EL (cell line): ENCODE measurements around the gene DIPK1C.

ENCODE experiments used
- DNase-seq: peaks from one replicate; pipeline ENCODE4 v3.0.0-alpha.2; 2016

The DIPK1C gene

DNA sequence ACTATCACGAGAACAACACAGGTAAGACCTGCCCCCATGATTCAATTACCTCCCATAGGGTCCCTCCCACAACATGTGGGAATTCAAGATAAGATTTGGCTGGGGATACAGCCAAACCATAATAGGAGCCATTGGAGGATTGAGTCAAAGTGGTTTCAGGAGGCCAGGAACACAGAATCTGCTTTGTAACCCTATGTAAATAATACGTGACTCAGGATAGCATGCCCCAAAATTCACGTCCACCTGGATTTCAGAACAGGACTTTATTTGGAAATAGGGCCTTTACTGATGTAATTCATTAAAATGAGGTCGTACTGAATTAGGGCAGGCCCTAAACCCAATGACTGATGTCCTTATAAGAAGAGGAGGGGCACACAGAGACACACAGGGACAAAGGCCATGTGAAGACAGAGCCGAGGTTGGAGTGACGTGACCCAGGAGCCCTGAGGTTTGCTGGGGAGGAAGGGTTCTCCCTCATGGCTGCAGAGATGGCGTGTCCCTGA is 23.1 kb upstream of the DIPK1C start:
- no peak for DNase-seq

DNA sequence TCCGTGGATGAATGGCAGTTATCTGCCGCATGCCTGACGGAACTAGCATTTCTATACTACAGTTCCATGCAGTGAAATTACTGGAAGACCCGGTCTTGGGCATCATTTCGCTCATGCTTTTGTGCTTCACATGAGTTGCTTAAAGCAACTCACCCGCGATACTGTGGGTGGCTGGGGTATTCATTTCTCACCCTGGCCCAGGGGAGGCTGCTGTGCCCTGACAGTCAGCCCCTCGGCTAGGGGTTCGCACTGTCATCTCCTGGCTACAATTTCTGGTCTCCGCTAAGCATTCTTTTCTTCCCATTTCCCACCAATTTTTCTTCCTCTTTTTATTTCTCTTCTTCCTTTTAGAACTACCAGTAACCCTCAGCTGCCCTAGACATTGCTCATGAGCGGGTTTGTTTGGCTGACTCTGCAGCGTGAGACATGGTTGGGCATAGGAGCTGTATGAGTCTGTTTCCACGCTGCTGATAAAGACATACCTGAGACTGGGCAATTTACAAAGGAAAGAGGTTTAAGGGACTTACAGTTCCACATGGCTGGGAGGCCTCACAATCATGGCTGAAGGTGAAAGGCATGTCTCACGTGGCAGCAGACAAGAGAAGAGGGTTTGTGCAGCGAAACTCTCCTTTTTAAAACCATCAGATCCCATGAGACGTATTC is 22.5 kb upstream of the DIPK1C start:
- no peak for DNase-seq

DNA sequence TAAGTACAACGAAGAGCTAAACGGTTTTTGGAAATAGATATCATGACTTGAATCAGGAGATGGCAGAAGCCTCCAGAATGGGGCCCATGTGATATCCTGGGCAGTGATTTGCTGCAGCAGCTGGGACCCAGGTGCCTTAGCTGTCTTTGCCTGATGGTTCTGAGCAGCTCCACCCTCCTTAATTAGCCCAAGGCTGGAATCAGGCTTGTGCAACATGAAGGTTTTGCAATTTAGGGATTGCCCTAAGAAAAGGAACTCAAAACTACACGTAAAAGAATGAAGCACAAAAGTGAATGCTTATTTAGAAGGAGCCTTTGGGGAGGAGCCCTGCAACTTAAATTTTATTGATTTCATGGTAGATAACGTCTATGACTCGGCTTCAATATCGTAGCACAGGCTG is 21.8 kb upstream of the DIPK1C start:
- no peak for DNase-seq

DNA sequence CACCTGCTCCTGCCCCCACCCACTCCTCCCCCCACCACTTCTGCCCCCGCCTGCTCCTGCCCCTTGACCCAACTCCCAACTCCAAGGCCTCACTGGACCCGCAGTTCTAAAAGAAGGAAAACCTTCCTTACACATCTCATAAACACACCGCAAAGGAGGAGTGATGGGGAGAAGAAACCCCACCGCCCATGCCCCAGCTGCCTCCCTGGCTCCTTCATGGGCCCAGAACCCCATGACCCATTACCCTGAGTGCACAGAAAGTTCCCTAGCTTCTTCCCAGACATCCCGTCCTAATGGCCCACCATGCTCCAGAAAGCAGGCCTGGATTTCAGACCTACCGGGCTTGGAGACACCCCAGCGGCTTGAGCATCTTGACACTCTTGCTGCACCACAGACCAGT is 21.2 kb upstream of the DIPK1C start:
- no peak for DNase-seq

DNA sequence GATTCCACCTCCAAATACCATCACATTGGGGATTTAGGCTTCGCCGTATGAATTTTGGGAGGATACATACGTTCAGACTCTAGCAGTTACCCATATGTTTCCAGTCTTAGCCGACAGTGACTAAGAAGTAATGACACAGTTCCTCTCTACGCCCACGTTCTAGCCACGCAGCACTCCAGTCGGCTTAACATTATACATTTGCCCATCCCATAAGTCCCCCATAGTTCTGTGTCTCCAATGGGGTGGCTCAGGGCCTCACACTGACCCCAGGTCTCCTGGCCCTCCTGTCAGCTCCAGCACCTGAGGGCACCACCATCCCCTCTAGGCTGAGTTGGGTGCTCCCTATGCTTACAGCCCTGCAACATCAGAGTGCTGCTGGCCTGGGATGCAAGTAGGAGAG is 20.7 kb upstream of the DIPK1C start:
- DNase-seq, result no peak

DNA sequence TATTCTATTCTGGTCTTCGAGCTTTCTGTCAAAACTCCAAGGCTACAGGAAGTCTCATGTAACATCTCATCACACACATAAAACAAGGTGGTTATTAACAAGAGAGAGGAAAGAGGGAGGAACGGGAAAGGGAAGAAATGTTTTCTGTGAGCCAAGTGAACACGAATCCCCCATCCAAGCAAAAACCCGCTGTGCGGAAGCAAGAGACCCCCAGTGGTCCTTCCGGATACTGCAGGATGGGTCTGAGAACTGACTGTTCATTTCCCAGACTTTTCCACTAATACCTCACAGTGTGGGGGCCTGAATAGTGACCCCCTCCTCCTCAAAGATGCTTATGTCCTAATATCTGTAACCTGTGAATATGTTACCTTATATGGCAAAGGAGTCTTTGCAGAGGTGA is 19.0 kb upstream of the DIPK1C start:
- DNase-seq, result no peak

DNA sequence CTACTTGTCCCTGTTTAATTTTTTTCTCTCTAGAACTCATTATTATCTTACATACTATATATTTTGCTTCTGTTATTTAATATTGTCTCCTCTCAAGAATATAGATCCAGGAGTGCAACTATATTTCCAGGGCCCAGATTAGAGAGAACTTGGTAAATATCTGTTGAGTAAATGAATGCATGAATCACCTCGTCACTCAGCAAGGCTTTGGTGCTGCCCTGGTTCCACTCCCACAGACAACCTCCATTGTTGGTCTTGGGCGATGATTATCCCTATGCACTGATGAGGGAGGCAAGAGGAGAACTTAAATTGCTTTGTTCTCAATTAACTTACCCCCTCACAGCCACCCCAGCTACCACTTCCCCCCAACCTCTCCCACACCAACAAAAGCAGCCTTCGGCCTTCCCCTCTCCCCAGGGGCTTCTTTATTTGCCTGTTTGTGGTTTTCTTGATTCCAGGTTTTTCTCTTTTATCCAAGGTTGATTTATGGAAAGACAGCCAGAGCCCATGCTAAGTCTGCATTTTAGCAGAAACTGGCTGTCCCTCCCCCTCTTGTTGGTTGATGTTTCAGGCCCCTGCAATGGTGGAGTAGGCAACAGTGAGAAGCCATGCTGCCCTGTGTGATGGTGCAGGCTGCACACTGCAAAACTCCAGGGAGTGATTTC is 17.0 kb upstream of the DIPK1C start:
- DNase-seq, result no peak

DNA sequence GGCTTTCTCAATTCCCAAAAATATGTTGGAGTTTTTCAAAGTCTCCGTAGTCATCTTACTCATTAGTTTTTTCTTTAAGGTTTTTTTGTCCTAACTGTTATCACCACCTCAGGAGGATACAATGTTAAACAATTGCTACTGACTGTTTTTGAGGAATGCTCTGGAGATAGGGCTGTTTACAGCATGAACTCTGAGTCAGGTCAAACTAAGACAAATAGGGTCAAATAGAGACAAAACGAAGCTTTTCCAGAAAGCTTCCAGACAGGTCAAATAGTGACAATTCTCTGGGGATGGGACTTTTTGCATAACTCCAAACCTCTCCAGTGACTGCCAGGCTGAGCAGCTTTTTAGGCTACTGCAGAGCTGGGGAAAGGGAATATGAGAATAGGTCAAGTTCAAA is 15.2 kb upstream of the DIPK1C start:
- DNase-seq, result no peak

DNA sequence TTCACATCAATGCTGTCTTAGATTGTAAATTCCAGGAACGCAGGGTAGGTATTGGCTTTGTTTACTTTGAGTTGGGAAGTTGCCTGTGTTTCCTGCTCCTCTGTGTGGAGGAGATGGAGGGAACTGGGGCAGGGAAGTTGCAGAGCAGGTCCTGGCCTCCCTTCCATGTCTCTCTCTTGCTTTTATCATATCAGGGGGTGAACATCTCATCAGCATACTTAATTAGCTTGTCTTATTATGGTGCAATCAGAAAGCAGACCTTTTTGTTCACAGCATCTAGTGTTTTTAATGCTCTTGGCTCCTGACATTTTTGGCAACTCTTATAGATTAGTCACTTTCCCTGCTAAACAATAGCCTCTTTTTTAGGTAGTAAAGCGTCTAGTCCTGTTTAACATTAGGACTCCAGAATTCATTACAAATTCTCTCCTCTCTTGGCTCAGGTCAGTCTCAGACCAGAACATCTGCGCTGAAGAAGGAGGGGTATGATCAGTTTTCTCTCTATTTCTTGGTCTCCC is 11.5 kb upstream of the DIPK1C start:
- no peak for DNase-seq

DNA sequence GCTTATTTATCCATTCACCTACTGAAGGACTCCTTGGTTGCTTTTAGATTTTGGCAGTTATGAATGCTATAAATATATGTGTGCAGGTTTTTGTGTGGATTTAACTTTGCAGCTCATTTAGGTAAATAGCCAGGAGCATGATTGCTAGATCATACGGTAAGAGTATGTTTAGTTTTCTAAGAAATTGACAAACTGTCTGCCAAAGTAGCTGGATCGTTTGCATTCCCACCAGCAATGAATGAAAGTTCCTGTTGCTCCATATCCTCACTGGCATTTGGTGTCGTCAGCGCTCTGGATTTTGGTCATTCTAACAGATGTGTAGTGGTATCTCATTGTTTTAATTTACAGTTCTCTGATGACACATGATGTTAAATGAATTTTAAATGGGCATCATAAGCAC is 8.7 kb upstream of the DIPK1C start:
- no peak for DNase-seq

DNA sequence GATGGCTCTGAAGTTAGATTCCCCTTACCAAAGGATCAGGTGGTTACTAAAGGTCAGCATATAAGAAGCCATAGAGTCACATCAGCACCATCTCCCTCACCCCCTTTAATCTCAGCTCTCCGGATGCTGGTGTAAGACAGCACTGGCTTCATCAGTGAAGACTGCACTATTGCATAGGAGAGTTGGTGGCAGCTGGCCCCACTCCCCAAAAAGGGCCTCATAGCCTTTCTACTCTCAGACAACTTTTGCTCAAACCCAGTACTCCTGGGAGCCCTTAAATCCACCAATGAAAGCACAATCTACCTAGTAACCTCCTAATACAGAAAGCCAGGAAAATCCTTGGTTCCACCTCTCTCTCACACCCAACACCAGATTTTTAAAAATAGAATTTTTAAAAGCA is 6.9 kb upstream of the DIPK1C start:
- no peak for DNase-seq

DNA sequence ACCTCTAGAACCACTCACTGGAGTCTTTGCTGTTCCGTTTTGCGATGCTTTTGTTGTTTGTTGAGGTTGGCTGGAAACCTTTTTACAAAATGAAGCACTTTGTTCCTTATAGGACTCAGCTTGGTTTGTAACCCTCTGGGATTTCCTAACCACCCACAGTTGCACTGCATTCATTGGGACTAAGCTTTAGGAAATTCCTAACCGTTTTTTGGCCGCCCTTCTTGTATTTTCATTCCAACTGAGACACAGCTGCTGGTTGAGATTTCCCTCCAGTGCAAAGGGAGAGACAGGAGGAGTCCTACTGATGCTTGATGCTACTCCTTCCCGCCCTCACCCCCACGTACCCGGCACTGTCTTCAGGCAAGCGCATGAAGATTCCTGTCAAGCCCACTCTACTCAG is 6.1 kb upstream of the DIPK1C start:
- DNase-seq, result no peak

DNA sequence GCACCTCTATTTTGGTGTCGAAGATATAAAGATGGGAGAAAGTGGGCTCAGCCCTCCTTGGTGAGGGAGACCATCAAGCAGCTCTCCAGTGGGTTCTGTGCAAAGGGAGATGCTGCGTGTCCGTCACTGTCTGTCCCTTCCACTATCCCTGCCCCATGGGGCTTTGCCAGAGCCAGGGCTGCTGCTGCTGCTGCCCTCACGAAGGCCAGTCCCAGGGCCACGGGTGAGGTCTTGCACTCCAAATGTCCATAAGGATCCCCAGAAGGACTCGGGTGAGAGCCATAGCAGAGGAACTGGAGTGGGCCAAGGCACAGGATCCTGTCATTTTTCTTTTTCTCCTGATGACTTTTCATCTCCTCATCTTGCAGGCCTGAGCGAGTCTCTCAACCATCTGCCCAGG is 3.7 kb upstream of the DIPK1C start:
- DNase-seq, result no peak

DNA sequence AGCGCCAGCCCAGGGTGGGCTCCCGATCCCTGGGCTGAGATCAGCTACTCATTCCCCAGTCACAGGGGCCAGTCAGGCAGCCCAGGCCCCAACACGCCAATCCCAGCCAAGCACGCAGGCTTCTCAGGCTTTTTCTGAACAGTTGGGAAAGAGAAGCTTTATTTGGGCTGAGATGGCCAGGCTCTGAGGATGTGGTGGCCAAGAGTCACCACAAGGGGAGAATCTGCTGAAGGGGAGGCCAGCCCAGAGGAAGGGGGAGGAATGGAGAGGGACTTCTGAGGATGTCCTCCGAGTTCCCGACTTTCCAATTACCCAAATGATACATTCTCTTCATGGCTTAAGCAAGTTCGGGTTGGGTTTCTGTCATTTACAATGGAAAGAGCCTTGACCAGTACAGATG is 2.8 kb upstream of the DIPK1C start:
- no peak for DNase-seq

DNA sequence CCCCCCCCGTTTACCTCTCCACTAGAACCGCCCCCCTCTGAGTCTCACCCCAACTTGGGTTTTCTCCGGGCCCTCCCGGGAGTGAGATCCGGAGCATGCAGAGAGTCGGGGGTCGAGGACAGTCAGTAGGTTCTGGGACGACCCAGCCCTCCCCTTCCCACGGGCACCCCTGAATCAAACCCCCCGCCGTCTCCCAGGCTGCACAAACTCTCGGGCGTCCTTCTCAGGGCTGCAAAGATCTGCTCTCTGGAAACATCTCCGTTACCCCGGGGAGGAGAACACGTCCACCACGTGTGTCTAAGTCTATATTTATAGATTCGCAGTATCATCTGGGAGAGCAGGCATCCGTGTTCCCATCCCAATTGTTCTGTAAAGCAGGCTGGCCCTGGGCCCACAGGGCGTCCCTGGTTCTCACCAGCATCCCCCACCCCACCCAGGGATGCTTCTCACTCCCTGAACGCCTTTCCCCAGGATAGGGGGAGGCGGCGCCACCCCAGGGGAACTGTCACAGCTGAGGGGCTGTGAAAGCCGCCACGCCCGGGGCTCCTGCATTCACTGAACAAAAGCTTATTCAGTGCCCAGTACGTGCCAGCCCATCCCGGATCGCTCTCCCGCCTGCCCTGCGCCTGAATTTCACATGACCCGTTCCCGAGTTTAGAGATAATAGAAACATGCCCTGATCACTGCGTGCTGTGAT is 765 bp upstream of the DIPK1C start:
- no peak for DNase-seq

DNA sequence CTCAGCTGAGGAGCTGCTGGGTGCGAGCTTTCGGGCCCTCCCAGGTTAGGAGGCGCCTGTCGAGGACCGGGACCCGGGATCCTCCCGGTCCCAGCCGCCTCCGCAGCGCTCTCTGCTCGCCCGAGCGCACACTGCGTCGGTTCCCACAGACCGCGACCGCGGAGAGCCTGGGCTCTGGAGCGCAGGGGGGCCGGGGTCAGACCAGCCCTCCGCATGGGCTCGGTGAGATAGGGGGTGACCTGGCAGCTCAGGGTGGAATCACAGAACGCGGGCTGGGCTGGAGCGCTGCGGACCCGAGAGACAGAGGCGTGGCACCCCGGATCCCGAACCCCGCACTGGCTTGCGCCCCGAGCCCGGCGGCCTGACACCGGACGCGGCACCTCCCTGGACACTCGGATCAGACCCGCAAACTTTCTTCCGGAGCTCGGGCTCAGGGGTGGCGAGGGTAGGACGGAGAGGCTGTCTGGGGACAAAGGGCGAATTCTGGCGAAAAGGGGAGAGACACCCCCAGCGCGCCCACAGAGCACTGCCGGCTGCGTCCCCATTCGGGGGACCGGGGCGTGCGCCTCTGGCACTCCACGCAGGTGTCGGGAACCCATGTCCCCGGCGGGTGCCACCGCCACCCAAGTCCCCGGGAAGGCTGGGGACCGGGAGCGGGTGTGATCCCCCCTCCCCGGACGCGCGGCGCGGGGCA is 612 bp downstream of the DIPK1C start:
- no peak for DNase-seq

DNA sequence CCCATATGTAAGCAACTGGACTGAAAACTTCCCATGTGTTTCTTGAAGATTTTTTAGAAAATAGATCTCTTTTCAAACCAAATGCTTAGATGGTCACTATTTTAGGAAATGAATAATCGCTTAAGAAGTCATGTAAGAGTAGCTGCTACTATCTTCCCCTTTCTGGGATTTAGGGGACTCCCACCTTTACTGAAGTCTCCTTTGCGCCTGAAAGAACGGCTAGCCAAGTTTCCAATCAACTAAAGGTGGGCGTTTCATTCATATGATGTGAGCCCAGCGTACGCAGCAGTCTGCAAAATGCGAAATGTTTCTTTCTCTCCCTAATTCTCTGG is 1.1 kb downstream of the DIPK1C start:
- no peak for DNase-seq

DNA sequence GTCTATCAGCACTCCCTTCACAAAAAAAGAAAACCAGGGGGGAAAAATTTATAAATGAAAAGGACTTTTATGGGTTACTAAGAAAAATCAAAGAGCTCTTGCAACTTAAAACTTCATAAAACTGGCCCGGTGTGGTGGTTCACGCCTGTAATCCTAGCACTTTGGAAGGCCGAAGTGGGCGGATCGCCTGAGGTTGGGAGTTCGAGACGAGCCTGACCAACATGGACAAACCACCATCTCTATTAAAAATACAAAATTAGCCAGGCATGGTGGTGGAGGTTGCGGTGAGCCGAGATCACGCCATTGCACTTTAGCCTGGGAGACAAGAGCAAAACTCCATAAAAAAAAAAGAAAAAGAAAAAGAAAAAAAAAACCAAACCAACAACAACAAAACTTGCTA is 1.7 kb downstream of the DIPK1C start:
- DNase-seq, result no peak

DNA sequence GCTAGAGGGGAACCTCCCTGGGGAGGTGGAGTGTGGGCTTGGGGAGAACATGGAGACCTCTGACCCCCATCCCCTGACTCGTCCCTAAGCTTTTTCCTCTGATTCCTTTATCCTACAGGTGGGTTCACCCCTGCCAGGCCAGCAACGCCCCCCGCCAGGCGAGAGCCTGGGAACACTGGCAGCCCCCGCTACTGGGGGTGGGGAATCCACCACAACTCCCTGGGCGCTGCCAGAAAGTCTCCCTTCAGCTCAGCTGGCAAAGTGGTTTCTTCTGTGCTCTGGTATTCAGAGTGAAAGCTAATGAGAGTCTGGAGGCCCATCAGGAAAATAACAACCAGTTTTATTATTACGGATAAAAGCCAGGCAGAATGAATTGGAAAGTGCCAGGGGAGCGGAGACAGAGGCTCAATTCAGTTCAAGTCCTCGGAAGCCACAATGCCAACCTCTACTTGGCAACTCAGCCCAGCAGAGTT is 2.8 kb downstream of the DIPK1C start:
- no peak for DNase-seq

DNA sequence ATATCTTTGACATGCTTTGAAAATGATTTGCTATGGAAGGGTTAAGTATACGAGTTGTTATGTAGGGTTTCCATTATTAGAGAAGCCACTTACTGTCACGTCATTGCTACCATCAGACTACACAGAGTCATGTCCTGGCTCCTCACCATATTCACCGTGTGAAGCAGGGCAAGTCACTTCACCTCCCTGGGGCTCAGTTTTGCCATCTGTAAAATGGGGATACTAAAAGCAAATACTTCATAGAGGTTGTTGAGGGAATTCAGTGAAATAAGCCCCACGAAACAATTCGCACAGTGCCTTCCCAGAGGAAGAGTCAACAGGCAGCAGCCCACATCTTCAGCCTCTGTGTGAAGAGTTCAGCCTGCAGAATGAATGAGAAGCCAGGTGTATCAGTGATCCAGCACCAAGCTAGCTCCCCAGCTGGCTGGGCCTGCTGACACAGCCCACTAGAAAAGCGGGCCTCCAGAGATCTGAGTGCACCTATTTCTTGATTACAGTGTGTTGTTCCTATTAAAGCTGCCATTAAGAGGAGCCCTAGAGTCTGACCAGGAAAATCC is 3.4 kb downstream of the DIPK1C start:
- no peak for DNase-seq

DNA sequence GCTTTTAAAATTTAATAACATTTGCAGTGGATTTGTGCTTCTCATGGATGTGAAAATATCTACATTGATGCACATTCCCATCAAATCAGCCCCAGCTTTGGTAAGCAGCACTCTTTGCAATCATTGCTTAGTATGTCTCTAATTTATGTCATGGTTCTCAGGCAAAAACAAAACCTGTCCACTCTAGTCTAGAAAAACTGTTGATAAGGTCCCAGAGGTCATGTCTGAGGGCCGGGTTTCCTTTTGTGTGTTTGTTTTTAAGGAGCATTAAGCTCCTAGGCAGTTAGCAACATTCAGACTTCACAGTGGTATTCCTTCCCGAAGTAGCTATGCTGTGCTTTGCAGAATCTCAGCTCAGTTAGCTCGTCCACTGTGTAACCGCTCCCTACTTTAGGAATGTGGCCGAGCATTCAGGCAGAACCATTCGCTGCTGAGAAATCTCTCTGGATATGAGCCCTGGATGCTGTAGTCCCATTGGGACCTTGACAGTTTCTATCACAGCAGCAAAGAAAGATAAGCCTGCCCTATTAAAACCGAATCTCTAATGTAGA is 4.0 kb downstream of the DIPK1C start:
- no peak for DNase-seq

DNA sequence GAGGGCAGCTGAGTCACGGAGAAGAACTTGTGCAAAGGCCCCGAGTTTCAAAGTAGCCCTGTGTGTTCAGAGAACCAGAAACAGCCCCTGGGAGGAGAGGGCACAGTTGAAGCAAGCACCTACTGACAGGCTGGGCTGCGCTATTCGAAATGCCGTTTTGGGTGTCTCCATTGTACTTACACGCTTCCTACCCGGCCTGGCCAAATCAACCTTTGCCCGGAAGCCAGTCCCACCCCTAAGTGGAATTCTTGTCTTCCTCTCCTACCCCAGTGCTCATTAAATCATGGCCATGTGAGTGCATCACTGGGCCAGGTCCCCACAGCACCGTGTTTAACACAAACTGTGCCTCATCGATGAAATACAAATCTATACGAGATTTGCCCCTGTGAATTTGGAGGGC is 6.0 kb downstream of the DIPK1C start:
- DNase-seq, result no peak

DNA sequence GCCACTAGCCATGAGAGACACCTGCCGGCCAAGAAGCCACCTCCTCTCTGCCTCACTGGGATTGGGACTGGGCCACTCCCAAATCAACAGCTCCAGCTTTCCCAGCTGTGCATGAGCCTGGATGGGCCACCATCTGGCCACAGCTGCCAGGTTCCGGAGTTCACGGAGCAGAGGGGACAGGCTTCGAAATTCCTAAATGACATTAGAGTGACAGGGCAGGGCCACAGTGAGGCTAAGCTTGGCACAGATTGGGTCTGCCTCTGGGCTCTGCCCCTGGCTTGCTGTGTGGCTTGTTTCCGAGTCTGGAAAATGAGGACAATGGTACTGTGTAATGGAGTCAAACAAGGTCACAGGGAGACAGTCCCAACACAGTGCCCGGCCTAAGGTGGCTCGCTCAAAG is 6.5 kb downstream of the DIPK1C start:
- DNase-seq, result no peak
